ENCODE results near the gene RNU7-1.
A peak's percentile ranks its signal among the peaks of the same experiment; 100 is the strongest.
"Not testable (repeated sequence)": the region's sequence is repeated elsewhere in the genome, so short reads cannot be mapped to it uniquely, and the experiment has no call there.

Gene RNU7-1

DNA sequence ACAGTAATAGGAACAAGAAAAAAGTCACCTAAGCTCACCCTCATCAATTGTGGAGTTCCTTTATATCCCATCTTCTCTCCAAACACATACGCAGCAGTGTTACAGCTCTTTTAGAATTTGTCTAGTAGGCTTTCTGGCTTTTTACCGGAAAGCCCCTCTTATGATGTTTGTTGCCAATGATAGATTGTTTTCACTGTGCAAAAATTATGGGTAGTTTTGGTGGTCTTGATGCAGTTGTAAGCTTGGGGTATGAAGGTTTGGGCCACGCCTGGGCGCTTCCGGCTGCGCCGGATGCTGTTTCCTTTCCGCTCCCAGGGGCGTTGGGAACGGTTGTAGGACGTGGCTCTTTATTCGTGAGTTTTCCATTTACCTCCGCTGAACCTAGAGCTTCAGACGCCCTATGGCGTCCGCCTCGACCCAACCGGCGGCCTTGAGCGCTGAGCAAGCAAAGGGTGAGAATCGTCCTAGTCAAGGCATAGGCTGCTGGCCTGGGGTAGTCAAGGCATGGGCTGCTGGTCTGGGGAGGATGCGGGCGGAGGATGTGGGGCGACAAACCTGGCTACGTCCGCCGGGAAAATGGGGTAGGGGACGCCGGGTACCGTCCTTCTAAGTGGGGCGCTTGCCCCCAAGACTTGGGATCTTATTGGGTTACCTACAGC, at the start of gene RNU7-1, which contains the start of gene C12orf57:
Gene RNU7-1, plus strand, starts transcription at position 95 of the 659 bp plus-strand sequence.
Gene C12orf57, plus strand, starts transcription at position 301 of the 659 bp plus-strand sequence. Its CDS starts 100 bp downstream, at position 401.
- DNase-seq (ENCODE audit: low read depth), result no peak

DNA sequence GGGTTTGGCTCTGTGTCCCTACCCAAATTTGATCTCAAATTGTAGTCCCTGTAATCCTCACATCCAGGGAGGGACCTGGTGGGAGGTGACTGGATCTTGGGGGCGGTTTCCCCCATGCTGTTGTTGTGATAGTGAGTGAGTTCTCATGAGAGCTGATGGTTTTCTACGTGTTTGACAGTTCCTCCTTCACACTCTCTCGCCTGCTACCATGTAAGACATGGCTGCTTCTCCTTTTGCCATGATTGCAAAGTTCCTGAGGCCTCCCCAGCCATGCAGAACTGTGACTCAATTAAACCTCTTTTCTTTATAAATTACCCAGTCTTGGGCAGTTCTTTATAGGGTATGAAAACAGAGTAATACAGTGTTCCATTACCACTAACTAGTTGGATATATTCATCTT, 49.3 kb upstream of the RNU7-1 start:
- DNase-seq (ENCODE audit: low read depth), result no peak

DNA sequence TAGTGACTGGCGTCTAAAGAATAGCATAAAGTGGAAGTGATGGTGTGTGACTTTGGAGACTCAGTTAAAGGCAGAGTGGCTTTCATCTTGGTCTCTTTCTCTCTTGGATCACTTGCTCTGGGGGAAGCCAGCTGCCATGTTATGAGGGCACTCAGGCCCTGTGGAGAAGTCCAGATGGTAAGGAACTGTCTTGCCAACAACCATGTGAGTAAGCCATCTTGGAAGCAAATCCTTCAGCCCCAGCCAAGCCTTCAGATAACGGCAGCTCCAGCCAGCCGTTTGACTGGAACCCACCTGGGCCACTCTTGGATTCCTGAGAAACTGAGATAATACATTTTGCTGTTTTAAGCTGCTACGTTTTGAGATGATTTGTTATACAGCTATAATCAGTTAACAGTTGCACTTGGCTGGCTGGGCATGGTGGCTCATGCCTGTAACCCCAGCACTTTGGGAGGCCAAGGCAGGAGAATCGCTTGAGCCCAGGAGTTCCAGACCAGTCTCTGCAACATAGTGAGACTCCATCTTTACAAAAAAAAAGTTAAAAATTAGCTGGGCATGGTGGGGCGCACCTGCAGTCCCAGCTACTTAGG, 46.7 kb upstream of the RNU7-1 start:
- no peak for DNase-seq (ENCODE audit: low read depth)

DNA sequence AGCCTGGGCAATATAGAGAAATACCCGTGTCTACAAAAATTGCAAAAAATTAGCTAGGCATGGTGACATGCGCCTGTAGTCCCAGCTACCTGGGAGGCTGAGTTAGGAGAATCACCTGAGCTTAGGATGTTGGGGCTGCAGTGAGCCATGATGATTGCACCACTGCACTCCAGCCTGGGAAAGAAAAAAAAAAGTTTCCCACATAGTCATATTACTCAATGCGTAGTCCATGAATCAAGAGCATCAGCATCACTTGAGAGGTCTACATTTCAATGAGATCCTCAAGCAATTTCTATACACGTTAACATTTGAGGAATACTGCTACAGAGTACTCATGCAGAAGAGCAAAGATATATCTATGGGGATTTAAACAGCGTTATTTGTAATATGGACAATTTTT, 44.2 kb upstream of the RNU7-1 start:
- DNase-seq (ENCODE audit: low read depth), result no peak

DNA sequence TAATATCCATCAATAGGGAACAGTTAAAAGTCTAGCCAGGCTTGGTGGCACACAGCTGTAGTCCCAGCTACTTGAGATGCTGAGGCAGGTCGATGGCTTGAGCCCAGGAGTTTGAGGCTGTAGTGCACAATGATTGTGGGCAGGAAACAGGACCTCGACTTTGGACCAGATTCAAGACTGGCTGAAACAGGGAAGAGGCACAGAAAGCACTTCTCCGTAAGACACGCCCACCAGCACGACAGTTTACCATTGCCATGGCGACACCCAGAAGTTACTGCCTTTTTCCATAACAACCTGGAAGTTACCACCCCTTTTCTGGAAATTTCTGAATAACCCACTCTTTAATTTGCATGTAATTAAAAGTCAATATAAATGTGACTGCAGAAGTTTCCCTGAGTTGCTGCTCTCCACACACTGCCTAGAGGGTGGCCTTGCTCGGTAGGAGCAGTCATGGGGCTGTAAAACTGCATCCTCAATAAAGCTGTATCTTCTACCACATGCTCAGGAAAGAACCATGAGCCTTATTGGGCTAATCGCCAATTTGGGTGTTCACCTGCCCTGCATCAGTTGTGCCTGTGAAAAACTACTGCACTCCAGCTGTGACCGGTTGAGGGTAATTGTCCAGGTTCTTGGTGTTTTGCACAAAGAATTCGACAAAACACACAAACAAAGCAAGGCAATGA, 43.6 kb upstream of the RNU7-1 start:
- no peak for DNase-seq (ENCODE audit: low read depth)

DNA sequence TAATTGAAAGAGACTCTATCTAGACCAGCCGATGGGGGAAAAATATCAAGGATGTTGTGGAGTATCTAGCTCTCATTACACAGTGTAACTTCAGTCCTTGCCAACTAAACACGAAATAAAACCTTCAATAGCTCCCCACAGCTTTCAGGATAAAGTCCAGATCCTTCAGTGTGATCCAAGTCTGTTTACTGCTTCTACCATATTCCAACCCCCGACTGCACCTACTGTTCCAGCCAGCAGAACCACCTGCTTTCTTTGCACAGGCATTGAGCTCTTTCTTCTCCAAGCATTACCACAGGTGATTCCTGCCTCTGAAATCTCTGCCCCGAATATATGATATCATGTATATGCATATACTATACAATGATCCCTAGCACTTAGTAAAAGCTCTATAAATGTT, 41.2 kb upstream of the RNU7-1 start:
- DNase-seq (ENCODE audit: low read depth), result no peak

DNA sequence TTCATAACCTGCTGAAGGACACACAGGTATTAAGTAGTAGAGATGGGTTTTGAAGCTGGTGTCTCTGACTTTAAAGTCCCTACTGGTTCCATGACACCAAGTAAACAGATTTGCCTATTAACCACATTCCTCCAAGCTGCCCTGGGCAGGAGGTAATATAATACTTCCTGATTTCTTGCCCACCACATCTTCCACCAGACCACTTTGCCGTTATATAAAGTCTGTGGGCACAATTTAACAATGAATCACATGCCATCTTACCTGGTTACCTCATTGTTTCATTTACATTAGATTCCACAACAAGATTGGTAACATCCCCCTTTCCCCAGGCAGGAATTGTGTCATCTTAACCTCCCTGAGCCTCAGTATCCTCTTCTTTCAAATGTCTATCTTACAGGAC, 39.9 kb upstream of the RNU7-1 start:
- no peak for DNase-seq (ENCODE audit: low read depth)

DNA sequence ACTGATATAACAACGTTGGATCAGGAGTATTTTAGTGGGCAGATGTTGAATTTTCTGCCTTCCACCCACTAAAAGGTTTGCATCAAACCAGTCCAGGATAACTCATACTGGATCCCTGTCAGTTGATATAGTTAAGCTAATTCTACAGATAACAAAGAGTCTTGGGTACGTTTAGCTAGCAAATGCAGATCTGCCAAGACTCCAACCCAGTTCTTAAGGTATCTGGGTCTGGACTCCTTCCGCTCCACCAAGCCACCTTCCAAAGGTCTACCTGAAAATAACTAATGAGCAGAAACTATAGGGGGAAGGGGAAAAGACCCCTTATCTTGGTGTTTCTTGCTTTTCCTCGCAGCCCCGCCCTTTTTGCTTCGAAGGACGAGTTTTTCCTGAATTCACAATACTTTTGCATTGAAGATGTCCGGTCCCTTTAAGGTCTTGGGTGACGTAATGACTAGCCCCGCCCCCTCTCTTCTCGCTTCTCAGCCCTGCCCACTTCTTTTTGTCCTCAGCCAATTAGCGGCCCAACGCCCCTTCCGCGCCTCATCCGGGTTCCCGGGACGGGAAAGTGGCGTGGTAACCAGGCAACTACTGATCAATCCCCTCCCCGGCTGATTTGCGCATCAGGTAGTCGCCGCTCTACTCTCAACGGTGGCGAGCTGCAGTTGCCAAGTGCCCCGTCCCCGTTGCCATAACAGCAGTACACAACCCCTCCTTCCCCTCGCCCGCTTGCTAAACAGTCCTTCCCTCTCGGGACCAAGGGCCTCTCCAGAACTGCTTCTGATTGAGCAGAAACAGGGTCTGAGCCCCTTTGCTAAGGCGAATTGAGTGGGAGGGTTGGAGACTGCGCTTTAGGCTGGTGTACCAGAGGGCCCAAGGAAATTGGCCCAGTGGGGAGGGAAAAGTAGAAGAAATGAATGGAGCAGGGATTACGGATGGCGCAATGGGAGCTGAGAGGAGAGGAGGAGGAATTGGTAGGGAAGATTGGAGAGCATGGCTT, 39.0 kb upstream of the RNU7-1 start, which contains the start of gene LRRC23:
Gene LRRC23, plus strand, starts transcription at position 543 of the 997 bp plus-strand sequence. CDS start 812 bp downstream, outside the sequence.
- peak; percentile 97 for DNase-seq (ENCODE audit: low read depth)

DNA sequence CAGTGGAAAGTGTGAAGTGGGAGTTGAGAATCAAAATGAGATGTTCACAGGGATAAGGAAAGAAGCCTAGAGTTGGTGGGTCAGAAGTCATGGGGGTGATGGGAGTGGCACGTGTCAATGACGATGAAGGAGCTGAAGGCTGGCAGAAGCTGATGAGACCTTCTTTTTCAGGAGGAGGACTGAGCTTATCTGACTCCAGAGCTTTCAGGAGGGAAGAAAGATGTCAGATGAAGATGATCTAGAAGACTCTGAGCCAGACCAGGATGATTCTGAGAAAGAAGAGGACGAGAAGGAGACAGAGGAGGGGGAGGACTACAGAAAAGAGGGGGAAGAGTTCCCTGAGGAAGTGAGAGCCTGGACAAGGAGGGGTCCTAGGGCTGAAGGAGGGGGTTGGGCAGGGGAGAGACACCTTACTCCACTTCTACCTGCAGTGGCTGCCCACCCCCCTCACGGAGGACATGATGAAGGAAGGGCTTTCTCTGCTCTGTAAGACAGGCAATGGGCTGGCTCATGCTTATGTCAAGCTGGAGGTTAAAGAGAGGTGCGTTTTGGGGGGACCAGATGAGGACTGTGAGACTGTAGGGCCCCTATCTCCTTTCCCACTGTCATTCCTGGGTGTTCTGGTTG, 38.1 kb upstream of the RNU7-1 start:
- DNase-seq (ENCODE audit: low read depth), result no peak

DNA sequence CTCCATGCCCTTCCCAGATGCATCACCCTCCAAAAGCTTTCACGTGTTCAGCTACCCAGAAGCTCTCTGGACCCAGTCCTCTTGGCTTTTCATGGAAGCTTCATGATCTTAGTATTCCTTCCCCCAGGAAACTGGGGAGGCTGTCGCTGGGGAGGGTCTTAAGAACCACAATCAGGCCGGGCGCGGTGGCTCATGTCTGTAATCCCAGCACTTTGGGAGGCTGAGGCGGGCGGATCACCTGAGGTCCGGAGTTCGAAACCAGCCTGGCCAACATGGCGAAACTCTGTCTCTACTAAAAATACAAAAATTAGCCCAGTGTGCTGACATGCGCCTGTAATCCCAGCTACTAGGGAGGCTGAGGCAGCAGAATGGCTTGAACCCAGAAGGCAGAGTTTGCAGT, 35.5 kb upstream of the RNU7-1 start:
- DNase-seq (ENCODE audit: low read depth), result not testable (repeated sequence)

DNA sequence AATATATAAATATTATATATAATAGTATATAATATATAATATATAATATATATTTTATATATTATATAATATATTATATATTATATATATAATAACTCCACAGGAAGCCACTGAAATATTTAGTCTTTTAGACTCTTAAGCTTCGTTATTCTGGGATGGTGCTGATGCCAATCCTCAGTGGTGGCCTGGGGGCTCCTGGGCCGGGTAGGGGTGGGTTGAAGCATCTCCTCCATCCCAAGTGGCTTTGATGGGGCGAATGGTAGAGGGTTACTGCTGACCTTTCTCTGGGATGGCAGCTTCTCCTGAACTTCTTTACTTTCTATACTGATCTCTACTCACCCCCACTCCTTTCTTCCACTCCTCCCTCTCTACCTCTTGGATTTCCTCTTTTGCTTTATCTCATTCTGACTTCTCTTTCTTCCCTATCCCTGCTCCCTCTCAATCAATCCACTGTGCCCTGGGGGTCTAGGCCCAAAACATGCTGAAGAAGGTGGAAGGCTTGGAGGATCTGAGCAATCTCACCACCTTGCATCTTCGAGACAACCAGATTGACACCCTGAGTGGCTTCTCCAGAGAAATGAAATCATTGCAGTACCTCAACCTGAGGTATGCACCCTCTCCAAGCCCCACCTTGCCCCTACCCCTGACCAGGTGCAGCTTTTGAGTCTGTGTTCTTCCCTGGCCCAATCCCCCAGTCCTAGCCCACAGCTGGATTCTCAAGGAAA, 34.0 kb upstream of the RNU7-1 start:
- no peak for DNase-seq (ENCODE audit: low read depth)

DNA sequence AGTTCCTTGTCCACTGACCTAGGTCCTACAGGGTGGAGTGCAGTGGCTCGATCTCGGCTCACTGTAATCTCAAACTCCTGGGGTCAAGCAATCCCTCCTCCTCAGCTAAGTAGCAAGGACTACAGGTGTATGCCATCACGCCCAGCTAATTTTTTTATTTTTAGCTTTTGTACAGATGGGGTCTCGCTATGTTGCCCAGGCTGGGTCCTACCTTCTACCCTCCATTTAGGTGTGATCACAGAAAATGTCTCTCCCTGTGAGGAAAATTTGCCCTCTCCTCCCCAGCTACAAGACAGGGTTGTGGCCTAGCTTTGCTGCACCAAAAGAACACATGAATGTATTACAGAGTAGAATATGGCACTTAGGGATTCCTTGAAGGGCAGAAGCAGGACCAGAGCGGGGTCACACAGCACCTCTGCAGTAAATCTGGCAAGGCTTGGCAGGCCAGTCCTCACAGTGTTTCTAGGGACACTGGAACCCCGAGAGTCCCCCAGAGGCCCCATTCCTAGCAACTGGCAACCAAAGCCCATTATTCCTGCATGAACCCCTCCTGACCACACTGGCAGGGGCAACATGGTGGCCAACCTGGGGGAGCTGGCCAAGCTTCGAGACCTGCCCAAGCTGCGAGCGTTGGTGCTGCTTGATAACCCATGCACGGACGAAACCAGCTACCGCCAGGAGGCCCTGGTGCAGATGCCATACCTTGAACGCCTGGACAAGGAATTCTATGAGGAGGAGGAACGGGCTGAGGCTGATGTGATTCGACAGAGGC, 31.3 kb upstream of the RNU7-1 start:
- DNase-seq (ENCODE audit: low read depth), result no peak

DNA sequence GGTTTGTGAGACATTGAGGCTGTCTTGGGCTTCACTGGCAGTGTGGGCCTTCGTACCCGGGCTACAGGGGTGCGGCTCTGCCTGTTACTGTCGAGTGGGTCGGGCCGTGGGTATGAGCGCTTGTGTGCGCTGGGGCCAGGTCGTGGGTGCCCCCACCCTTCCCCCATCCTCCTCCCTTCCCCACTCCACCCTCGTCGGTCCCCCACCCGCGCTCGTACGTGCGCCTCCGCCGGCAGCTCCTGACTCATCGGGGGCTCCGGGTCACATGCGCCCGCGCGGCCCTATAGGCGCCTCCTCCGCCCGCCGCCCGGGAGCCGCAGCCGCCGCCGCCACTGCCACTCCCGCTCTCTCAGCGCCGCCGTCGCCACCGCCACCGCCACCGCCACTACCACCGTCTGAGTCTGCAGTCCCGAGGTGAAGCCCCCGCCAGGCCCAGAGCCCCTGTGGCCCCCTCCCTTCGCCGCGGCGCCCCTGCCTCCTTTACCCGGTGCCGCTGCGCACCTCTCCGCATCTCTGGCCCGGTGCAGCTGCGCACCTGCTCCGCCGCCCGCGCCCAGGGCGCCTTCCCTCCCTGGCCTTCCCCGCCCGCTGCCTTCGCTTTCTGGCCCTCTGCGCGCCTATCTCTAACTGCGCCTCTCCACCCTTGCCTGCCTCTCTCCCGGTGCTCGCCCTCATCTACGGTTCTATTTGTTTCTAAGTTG, 29.2 kb upstream of the RNU7-1 start, which contains the start of gene ENO2:
Gene ENO2, plus strand, starts transcription at position 335 of the 701 bp plus-strand sequence. CDS start 1,253 bp downstream, outside the sequence.
- DNase-seq (ENCODE audit: low read depth), result peak; percentile 72

DNA sequence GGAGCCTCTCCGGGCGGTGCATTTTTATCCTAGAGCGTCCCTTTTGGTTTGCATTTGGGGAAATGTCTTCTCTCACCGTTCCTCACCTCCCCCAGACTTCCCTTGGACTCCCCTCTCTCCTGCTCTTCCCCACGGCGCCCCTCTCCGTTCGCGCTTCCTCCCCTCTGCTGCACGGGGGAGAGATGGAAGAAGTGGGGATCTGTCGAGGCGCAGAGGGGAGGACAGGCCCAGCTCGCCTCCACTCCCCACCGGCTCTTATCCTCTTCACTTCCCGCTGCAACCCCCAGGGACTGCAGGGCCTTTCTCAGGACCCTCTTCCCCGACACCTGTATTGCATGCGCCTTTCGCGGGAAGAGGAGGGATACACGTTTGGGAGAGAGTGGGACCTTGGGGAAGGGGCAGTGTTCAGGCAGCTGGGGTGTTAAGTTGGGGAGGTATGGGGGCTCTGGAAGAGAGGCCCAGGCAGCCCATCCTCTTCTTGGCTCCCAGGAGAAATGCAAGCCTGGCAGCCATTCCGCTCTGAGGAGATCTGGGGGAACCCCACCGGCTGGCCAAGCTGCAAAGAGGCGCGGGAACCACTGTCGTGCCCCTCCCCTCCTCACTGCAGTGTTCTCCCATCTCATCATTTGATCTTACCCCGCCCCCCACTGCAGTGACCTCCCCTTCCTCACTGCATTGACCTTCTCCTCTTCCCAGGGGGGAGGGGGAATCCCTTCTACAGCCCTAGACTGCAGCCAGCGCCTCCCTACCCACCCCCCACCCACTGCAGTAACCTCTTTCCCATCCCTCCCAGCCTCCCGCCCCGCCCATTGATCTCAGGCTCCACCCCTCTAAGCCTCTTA, 28.4 kb upstream of the RNU7-1 start:
- no peak for DNase-seq (ENCODE audit: low read depth)

DNA sequence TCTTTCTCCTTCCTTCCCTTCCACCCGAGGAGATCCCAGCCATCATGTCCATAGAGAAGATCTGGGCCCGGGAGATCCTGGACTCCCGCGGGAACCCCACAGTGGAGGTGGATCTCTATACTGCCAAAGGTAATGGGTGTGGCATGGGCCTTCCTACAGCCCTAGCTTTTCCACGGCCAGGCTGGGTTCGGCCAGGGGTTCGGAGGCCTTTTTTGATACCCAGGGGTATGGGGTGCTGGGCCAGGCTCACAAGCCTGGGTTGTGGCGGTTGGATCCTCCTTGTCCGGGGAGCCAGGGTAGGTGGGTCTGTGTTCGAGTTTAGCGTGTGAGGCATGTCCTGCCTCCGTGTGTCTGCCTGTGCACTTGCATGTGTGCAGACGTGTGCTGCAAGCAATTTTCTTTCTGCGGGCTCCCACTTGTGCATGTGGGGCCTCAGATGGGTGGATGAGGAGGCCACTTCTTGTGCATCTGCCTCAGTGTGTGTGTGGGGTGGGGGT, 27.8 kb upstream of the RNU7-1 start:
- DNase-seq (ENCODE audit: low read depth), result no peak

DNA sequence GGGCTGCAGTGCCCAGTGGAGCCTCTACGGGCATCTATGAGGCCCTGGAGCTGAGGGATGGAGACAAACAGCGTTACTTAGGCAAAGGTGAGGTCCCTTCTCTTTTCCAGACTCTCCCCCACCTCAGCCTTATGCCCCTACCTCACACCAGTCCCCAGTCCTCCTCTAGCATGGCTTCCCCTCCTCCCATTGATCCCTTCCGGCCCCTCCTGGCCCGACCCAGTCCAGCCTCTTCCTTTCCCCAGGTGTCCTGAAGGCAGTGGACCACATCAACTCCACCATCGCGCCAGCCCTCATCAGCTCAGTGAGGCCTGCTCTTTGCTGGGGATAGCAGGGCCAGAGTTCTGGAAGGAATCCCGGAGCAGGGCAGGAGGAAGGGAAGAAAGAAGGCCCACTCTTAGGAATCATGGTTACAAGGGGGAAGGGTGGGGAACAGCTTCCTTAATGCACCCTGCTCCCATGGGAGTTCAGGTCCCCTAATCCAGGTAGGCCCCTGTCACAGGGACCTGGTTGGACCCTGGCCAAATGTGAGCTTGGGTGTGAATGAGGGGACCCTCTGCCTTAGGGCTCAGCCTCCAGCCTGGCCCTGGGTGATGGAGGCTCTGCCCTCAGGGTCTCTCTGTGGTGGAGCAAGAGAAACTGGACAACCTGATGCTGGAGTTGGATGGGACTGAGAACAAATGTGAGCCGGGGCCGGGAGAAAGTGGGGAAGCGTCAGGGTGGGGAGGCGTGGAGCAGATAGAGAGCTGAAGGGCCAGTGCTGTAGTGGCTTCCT, 27.0 kb upstream of the RNU7-1 start:
- no peak for DNase-seq (ENCODE audit: low read depth)
